Hematopoietic multipotent progenitor cell treated with erythropoietin and hydrocortisone succinate and interleukin-3 and kit ligand, for 15 days (in vitro differentiated cells): Measurements from ENCODE around the gene CMKLR1.

Source experiments
- DNase-seq: peaks from one replicate; pipeline ENCODE4 v3.0.0-alpha.2; 2015; ENCODE audit warnings: low spot score

The CMKLR1 gene

DNA sequence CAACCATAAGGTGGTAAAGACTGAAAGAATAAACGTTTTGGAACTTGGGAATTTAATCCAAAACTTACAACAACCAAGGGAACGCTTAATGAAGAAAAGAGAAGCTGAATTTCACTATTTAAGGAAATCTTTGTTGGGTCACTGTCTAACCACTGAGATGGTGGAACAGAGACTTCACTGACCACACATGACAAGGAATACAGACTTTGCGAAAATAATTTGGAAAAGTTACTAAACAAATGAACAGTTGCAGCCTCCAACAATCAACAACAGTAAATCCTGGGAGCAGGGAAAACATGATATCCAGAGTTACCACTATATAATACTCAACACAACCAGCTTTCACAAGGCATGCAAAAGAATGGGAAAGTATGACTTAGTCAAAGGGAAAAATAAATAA is 79.1 kb downstream of the CMKLR1 start:
- DNase-seq: no peak

DNA sequence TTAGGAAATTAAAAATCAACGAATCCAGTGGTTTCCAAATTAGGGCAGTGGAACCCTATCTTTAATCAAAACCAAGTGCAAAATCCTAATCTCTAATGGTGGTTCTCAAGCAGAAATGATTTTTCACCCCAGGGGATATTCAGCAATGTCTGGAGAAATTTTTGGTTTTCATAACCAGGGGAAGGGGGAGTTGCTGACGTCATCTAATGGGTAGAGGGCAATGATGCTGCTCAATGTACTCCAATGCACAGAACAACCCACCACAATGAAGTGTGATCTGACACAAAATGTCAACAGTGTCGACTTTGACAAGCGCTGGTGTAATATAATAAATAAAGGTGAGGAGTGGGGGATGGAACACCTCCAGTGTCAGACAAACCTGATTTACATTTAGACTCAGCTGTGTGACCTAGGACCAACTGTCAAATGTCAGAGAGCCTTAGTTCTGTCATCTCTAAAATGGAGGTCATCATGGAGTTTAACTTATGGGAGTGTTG is 81.5 kb downstream of the CMKLR1 start:
- no peak for DNase-seq

DNA sequence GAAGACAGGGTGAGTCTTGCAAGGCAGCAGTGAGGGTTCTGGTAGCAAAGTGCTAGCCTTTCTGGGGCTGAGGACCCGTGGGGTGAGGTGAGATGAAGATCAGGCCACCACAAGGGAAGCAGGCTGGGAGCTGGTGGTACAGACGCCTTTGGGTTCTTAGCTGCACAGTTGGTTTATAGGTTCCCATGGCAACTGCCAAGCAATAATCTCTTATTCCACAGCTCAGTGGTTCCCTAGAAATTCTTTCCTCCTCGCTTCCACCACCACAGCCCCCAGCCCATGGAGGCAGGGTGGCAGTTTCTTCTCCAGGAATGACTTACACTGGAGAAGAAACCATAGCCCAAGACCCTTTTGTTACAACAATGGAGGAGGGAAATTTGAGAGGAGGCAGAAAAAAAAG is 82.1 kb downstream of the CMKLR1 start:
- no peak for DNase-seq

DNA sequence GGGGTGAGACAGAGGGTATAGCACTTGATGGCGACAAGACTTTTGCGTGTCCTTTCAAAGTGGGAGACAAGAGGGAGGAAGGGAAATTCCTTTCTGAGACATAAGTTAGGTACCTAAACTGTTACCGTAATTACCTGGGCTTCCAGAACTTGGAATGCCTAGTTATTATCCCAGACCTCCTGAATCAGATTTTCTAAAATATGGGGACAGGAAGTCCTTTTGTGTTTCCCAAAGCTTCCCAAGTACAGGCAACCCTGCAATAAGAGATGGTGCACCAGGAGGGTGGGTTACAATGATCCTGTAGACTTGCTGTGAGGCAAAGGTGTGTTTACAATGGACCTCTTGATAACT is 83.9 kb downstream of the CMKLR1 start:
- no peak for DNase-seq

DNA sequence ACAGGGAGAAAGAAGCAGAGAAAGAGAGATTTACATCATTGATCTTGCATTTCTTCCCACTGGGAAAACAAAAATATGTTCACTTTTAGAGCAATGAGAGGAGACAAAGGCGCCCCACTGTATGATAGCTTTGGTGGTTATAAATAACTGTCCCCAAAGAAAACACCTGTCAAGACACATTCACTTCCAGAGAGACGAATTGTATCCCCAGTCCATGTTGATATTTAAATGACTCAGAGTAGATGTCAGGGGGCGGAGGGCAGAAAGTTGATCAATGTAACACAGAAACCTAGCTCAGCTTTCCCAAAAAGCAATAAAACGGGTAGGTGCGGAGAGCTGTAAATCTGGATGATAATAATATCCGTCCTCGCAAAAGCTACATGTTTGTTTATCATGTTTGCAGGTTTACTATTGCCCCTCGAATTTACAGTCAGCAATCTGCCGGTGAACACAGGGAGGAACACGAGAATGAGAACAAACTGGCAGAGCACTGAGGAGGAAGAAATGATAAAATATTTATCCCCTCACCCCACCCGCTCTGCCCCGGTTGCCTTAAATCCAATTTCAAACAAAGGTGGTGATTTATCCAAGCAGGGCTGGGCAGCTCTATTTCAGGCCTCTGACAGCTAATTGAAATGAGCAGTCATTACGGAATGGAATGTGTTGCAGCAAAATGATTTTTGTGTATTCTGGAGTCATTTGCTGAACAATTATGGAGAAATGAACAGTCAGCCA is 84.4 kb downstream of the CMKLR1 start:
- no peak for DNase-seq

DNA sequence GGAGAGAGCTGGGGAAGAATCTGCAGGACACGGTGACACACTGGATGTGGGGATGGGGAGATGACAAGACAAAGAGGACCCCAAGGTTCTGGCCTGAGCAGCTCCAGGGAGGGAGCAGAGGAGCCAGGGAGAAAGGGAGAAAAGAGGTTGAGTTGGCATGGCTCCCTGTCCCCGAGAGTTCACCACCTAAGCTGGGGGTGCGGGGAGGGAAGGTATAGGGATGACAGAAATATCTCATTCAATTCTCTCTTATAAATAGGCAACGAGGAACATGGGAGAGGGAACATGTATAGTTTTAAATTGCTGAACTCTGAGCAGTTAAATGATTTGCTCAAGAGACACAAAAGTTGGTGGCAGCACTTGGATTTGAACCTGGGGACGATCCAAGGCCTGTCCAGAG is 85.1 kb downstream of the CMKLR1 start:
- DNase-seq: no peak

DNA sequence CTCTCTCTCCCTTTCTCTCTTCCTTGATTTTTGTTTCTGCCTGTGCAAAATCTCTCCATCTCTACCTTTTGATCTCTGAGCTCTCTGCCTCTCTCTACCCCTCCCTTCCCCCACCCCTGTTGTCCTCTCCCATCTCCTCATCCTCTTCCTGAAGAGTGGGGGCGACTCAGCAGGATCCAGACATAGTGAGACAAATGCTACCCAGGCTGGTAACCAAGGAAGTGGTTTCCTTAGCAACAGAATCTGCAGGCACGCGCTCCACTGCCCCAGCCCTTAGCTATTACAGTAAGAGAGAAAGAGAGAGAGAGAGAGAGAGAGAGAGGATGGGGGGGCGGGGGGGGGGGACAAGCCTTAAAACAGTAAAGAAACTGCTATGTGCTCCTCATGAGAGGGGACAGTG is 85.6 kb downstream of the CMKLR1 start:
- DNase-seq: no peak

DNA sequence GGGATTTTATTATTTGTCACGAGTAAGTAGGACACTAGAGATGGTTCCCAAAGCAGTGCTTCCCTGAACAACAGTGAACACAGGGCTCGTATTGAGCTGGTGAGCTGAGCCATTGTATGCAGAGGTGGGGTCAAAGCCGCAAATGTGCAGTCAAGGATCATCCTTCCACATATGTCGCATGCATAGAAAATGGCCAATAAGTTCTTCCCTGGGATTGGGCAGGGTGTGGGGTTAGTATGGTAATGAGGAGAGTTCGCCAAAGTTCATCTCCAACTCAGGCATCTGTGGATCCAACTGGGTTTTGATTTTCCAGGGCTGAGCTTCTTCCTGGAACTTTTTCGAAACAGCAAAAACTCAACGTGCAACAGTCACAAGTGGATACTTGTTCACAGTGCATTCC is 86.6 kb downstream of the CMKLR1 start:
- no peak for DNase-seq

DNA sequence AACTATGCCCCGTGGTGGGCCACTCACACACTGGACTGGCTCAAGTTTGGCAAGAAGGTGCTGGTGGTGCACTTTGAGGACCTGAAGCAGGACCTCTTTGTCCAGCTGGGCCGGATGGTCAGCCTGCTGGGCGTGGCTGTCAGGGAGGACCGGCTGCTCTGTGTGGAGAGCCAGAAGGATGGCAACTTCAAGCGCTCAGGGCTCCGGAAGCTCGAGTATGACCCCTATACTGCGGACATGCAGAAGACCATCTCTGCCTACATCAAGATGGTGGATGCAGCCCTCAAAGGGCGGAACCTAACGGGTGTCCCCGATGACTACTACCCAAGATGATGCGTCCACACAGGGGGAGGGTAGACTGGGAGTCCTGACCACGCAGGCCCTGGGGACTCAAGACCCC is 91.1 kb downstream of the CMKLR1 start:
- DNase-seq: no peak

DNA sequence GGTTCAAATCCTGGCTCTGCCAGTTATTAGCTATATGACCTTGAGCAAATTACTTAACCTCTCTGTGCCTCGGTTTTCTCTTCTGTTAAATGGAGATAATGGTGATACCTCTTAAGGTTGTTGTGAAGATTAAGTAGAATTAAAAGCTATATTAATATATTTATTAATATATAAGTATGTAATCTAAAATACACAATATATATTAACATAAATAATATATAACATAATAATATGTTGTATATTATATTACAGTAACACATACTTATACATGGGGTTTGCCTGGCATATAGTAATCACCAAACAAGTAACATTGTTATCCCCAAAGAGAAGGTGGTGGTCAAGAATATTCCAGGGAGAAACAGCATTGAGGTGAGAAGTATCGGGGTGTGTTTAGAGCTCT is 92.0 kb downstream of the CMKLR1 start:
- DNase-seq: no peak

DNA sequence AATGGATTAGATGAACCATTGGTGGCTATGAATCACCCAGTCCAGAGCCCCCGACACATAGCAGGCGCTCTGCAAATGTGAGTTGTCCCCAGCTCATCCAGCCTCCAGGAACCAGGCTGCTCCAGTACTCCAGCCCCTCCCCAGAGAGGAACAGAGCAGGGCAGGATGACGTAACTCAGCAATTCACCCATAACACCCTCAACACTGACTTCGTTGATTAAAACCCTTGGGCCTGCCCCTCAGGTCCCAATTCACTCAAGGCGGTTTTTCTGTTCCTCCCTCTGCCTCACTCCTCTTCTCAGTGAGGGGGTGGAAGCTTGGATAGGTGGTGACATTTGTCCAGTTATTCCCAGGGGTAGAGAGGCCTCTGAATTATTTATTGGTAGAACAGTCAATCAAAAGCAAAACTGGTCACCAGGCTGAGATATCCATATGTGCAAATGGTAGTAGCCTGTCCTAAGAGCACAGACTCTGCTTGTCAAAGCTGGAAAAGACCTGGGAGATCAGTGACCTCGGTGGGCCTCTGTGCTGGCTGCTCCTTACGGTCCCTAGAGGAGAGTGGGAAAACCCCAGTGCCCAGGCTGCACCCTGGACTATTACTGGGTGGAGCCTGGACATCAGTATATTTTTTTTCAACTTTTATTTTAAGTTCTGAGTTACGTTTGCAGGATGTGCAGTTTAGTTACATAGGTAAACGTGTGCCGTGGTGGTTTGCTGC is 97.0 kb downstream of the CMKLR1 start:
- no peak for DNase-seq

DNA sequence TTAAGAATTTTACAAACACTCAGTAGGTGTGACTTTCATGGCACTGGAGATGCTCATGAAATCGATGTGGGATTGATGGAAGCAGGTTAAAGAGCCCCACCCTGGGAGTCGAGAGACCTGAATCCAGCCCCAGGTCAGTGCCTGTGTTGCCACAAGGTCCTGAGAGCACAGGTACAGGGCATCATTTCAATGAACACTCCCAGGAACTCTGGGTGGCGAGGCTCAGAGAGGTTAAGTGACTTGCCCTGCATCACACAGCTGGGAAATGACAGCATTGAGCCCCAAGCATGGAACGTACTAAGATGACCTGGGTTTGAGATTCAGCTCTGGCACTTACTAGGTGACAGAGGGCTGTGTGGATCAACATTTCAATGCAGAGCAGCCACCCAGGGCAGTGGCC is 98.2 kb downstream of the CMKLR1 start:
- no peak for DNase-seq

DNA sequence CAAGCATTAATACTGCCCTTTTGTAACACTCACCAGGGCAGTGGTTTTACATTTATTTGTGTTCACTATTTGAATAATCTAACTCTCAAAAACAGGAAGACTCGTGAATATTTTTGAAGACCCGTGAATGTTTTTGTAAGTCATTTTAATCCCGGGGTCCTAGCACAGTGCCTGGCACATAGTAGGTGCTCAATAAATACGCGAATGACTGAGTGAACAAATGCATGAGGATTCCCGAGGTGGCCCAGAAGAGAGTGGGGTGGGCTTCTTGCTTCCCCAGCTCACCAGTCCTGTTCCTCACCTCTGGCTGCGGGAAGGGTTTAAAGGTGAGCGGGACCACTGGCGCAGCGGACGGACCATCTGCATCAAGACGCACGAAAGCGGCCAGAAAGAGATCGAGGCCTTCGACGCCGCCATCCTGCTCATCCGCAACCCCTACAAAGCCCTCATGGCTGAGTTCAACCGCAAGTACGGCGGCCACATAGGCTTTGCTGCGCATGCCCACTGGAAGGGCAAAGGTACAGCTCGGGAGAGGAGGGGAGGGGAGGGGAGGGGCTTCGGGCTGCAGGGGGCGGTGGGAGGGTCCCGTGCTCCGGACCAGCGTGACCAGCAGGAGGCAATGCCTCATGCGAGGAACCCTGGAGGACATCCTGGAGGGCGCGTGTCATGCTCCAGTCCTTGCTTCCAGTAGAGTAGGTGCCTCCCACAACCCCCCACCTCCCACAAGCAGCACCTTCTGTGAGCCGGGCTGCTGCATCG is 98.9 kb downstream of the CMKLR1 start:
- no peak for DNase-seq

DNA sequence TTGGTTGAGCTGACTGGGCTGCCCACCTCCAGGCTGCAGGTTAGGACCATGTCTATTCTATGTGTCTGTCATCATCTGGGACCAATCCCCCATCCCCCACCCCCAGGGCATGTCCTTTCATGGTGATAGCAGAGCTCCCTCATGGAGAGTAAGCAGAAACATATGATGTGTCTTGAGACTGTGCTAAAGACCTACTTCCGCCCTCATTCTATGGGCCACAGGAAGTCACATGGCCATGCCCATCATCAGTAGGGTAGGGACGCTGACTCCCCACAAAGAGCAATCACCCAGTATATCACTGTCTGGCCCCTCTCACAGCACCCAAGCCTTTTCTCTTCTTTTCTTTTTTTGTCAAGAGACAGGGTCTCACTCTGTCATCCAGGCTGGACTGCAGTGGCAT is 99.7 kb downstream of the CMKLR1 start:
- no peak for DNase-seq

DNA sequence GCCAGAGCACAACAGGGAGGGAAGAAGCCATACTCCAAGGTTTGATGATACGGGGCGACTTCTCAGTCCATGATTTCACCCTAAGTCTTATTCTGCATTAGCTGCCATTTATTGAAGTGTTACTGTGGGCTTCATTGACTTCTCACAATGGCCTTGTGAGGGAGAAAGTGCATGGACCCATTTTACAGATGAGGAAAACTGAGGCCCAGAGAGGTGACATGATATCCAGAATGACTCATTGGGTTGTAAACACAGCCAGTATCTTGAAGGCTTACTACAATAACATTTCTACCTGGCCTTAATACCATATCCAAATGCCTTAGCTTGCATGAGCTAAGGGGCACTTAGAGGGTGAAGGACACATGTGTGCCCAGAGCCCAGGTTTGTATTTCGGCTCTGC is 100.6 kb downstream of the CMKLR1 start:
- DNase-seq: no peak
